ENCODE data around the gene SPAG6.

GRCh38 chr10:22414146-22414545 lies 68.8 kb downstream of the SPAG6 start:
- TF ChIP-seq CTCF (conservative IDR thresholded peaks at IDR 0.05) (no peak), EZH2 (IDR thresholded peaks at IDR 0.05; ENCODE audit: low read depth) (no peak)
